ENCODE results near the gene NR2E1.

GRCh38 chr6:108145639-108146038, 20.2 kb upstream of the NR2E1 start:
- TF ChIP-seq CTCF (IDR thresholded peaks at IDR 0.05) (no peak), EP300 (IDR thresholded peaks at IDR 0.05) (no peak), POLR2A (IDR thresholded peaks at IDR 0.05) (no peak), POLR2AphosphoS5 (IDR thresholded peaks at IDR 0.05) (no peak)

Measured in stomach (tissue), 4 donors.